HG02798 (cell line): Measurements from ENCODE around the gene TRIB2.

Experiments used
- ATAC-seq: cut with Tn5 transposase; IDR thresholded peaks from one replicate; pipeline ENCODE4 v1.9.1; 2021; ENCODE audit warnings: mild to moderate bottlenecking; ENCODE audit not compliant: unreplicated experiment, poor library complexity

The TRIB2 gene

GRCh38 chr2:12737297-12737696, 20.6 kb downstream of the TRIB2 start:
- no peak for ATAC-seq

GRCh38 chr2:12737738-12738485, 21.2 kb downstream of the TRIB2 start:
- ATAC-seq: no peak

- ATAC-seq: no peak
Observed at GRCh38 chr2:12739721-12740254, 23.1 kb downstream of the TRIB2 start.

GRCh38 chr2:12741380-12741779, 24.6 kb downstream of the TRIB2 start:
- ATAC-seq: no peak

- ATAC-seq: no peak
Observed at GRCh38 chr2:12742891-12743290, 26.2 kb downstream of the TRIB2 start.

DNA sequence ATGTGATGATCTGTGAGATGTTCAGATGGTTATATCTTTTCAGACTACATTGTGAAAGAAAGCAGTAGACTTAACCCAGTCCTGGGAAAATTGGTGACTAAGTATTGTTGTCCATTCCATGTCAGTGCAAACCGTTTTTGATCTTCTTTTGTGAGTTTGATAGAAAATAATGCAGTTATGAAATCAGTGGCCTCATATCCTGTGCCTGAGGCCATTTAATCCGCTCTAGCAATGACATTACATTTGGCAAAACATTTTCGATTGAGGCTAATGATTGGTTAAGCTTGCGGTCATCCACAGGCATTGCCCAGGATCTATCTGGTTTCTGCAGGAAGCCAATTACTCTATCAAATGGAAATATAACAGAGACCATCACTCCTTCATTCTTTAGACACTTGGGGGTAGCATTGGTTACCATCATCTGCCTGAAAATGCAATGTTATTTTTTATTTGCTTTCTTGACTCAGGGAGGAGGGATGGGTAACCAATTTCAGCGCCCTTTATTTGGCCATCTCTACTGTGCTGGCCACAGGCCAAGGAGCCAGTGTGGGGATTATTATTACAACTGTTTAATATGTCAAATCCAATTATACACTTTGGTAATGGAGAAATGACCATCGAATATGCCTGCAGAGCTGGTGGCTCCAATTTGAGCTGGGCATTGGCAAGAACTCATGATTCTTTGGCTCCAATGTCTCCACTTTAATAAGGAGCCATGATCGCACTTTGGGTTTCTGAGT, 33.6 kb downstream of the TRIB2 start:
- no peak for ATAC-seq

DNA sequence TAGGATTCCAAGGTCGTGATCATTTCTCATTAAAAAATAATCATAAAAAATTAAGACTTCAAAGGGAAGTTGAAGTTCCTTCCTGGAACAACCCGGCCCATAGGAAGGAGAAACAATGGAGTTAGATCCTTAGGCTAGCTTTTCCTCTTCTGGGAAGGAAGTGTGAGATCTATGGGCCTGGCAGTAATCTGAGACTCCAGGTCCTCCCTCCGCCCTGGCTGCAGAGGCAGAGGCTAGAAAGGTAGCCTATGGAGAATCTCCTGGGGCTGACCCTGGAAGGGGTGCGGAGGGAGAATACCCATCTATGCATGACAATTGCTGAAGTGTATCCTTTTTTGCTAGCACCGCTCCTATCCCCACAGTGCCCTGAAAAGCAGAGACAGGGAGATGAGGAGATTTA, 37.9 kb downstream of the TRIB2 start:
- ATAC-seq: no peak

GRCh38 chr2:12755384-12755783, 38.6 kb downstream of the TRIB2 start:
- ATAC-seq: no peak

DNA sequence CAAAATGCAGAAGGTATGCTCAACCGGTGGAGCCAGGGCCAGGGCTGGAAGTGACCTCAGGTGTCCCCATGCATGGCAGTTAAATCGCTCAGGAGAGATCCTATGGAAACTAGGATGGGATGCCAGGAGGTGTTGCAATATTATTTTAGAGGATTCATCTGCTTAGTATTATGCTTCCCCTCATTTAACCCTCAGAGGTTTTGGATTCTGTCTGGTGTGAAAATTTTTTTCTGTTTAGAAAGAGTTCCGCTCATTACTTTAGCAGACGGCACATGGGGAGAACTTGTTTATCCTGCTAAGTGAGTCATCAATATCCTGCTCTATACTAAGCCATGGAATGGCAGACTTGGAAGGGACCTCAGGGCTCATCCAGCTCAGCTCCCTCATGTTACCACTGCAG, 42.5 kb downstream of the TRIB2 start:
- no peak for ATAC-seq

DNA sequence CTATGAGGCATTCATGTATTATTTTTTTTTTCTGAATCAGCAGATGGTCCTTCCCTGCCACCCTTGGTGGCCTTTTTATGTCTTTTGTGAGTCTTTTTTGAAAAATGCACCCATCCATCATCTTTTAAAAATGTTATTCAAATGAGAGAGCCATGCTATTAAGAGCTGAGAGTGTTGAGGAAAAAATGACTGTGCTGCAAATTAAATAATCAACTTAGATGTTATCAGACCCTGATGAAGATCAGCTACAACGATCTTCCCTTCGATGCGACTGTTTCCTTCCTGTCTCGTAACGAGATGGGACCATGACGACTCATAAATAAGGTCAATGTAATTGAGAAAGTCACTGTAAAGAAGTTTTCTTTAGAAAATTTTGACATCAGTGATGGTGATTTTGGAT, 44.4 kb downstream of the TRIB2 start:
- no peak for ATAC-seq

DNA sequence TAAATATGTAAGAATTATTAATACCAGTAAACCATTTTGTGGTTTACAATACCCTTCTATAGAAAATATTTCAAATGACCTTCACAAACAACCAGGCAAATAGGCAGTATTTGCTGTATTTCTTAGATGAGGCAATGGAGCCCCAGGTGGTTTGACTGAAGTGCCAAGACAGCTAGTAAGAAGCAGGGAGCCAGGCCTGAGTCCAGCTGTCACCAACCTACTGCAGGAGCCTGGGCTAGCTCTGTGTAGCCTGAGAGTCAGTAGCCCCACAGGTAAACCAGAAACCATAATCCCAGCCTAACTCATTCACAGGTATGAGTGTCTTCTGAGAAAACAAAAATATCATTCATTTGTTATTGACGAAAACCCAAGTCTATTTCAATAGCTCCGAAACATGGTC, 45.6 kb downstream of the TRIB2 start:
- no peak for ATAC-seq

DNA sequence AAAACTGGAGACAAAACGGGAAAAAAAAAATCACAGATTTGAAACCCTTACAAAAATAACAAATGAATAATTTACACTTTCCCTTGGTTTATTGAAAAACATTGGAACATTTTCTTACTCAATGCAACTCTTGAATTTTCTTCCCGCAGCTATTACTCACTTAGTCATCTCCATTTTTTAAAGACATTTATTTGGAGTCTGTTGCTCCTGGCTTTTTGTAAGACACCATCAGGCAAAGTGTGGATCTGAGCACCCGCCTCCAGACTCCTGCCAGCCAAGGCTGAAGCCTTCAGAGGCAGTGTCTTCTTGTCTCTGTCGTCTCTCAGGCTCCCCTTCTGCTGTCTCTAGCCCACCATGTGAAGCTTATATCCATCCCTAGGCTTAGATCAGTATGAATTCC, 46.2 kb downstream of the TRIB2 start:
- no peak for ATAC-seq

GRCh38 chr2:12763486-12763885, 46.8 kb downstream of the TRIB2 start:
- no peak for ATAC-seq

GRCh38 chr2:12764075-12764730, 47.5 kb downstream of the TRIB2 start:
- no peak for ATAC-seq

DNA sequence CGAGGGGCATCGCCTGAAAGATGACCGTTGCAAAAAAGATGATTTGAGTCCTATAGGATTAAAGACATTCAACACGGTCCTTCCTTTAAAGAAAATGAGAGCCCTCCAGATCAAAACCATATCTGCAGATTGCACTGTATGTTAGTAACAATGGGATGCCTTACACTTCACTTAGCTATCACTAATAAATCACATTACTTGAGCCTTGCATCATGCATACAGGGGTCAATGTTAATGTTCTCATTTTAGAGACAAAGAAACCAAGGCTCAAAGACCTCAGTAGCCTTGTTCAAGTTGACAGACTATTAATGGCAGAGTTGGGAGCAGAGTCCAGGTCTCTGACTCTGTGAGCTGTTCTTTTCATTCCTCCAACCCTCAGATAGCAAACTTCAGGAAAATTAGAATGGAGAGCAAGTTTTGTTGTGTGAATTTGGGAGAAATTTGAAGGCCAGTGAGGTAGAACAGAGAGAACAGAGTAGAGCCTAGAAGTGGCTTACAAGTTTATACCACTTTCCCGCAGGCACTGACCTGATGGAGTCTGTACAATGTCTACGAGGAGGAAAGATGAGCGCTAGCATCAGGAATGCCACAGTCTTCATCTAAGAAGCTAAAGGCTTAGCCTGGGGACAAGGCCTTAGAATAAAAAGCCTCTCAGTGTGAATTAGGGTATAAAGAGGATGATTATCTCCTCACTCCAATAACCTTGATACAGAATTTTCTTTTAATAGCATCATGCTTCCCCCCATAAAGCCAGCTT, 48.3 kb downstream of the TRIB2 start:
- ATAC-seq: no peak

DNA sequence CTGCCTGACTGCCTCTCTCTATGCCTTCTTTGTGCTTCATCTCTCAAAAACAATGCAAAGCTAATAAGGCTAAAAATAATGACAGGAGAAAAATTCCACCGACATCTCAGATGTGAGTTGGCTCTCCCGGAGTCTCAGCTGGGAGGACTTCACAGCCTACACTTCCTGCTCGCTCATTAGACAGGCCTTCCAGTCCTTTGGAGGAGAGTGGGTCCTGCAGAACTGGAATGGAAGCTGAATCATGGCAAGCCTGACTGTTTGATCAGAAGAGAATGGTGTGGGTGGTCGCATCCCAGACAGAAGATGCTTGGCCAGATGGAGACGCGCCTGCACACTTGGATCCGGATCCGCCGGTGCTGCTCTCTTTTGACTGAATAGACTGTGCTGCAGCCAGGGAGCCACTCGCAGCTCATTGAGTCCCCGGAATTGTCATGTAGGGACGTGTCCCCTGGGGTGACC, 49.7 kb downstream of the TRIB2 start:
- no peak for ATAC-seq

DNA sequence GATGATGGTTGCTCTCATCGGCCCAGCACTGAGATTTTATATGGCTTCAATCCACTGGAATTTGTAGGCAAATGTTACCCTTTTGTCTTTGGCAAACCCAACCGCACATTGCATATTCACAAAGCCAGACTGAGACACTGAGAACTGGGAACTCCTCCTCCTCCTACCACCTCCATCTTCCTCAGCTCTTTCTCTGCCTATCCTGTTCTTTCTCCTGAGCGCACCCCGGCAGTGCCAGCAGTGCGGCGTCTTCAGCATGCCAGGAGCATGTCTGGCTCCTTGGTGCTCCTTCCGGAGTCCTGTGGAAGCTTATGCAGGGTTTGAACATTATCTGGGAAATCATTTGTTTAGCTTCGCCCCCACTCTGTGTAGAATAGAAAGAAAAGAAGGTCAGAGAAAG, 50.8 kb downstream of the TRIB2 start:
- no peak for ATAC-seq

DNA sequence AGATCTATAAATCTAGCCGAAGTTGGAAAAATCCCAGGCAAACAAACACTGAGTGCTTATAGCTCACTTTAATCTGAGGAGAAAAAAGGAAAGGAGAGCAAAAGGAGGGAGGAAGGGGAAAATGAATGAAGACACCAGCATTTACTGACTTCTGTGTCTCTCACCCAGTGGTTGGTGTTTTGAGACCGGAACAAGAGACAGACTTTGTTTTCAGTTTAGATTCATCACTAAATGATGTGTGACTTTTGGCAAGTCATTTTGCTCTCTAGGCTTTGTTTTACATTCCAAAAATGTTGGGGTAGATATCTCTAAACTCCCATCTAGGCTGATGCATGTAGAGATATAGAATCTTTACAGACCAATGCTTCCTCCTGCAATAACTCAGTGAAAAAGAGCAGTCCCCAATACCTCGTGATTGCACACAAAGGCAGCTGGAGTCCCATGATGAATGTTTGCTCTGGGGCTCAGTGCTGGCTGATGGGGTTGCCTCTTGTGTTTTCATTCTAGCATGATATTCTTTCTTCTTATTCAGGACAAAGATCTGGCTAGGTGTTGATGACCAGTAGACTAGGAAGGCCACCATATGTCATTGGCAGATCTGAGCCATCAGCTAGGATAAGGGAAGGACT, 51.4 kb downstream of the TRIB2 start:
- no peak for ATAC-seq

DNA sequence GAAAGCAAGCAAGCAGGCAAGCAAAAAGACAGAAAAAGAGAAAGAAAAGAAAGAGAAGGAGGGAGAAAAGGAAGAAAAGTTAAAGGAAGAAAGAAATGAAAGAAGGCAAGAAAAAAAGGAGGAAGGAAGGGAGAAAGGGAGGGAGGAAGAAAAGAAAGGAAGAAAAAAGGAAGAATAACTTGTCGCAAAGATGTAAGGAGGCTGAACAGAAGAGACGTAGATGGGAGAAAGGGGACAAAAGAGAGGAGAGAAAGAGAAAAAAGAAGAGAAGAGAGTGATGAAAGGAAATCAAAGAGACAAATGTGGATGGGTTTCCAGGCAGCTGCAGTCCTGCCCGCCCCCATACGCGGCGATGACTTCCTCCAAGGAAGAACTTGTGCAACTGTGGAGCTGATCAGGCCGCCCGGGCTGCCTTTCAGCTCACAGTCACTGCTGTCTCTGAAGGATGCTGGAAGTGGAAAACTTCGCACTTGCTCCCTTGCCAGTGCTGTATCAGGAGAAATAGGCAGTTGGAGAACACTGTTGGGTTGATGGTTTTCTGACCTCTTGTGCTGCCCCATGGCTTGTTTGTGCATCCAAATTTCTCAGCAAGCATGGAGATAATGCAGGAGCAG, 52.9 kb downstream of the TRIB2 start:
- no peak for ATAC-seq
